ENCODE results near the gene CCDC185.

Gene CCDC185

GRCh38 chr1:223430236-223430635 is 37.0 kb downstream of the CCDC185 start:
- no peak for TF ChIP-seq CTCF (IDR thresholded peaks at IDR 0.05; ENCODE audit: control extremely low read depth, extremely low read depth, low read depth, missing control alignments)
- DNase-seq (ENCODE audit: extremely low spot score): no peak
- ChIA-PET POLR2A (no interaction called here), CTCF (no interaction called here)

GRCh38 chr1:223437151-223437550 is 43.9 kb downstream of the CCDC185 start:
- ChIA-PET CTCF (no interaction called here), POLR2A (no interaction called here)
- DNase-seq (ENCODE audit: extremely low spot score): no peak
- no peak for TF ChIP-seq CTCF (IDR thresholded peaks at IDR 0.05; ENCODE audit: control extremely low read depth, extremely low read depth, low read depth, missing control alignments)

GRCh38 chr1:223443397-223443796 is 50.2 kb downstream of the CCDC185 start:
- TF ChIP-seq CTCF (IDR thresholded peaks at IDR 0.05; ENCODE audit: control extremely low read depth, extremely low read depth, low read depth, missing control alignments): no peak
- ChIA-PET CTCF (no interaction called here), POLR2A (no interaction called here)
- DNase-seq (ENCODE audit: extremely low spot score): no peak

GRCh38 chr1:223444411-223444810 is 51.2 kb downstream of the CCDC185 start:
- ChIA-PET POLR2A (no interaction called here), CTCF (no interaction called here)
- no peak for DNase-seq (ENCODE audit: extremely low spot score)
- no peak for TF ChIP-seq CTCF (IDR thresholded peaks at IDR 0.05; ENCODE audit: control extremely low read depth, extremely low read depth, low read depth, missing control alignments)
